Tibial nerve (tissue), 3 donors: ENCODE measurements around the gene ARHGAP26.

Experiments used
- CTCF ChIP-seq, 5 experiments: fragments of 200-600 bp in 3 of 5; fragments of 450-650 bp in 2 of 5; sonication (generic) in 3 of 5; IDR thresholded peaks; one replicate each; pipeline ENCODE4 v1.5.1; 2016 to 2019; ENCODE audit warnings: antibody characterized with exemption in 5 of 5, mild to moderate bottlenecking in 3 of 5, moderate library complexity in 2 of 5
- POLR2A ChIP-seq, 2 donors: fragments of 450-650 bp; IDR thresholded peaks; one replicate each; pipeline ENCODE4 v1.6.1; 2017; ENCODE audit warnings: antibody characterized with exemption in 2 of 2, mild to moderate bottlenecking in 2 of 2, moderate library complexity in 2 of 2

- no peak for TF ChIP-seq CTCF (IDR thresholded peaks at IDR 0.05)
- TF ChIP-seq POLR2A (IDR thresholded peaks at IDR 0.05), result no peak
Measured at GRCh38 chr5:142902186-142902965, 132.2 kb downstream of the ARHGAP26 start.
